Kidney (tissue), 22 donors: ENCODE measurements around the gene ZNF773. TPM values are rescaled to one million over a fixed set of nuclear protein-coding genes. Genes with fewer than 3 reads are reported as not detected.
"Not testable (repeated sequence)": the region's sequence is repeated elsewhere in the genome, so short reads cannot be mapped to it uniquely, and the experiment has no call there.

Source experiments
- DNase-seq, 5 donors: peaks; one replicate each; pipeline ENCODE4 v3.0.0-alpha.2; 2013 to 2020
- FAIRE-seq: peaks from 2 replicates; lab custom pipeline; 2012; peaks lifted over from hg19 to GRCh38; lab: Jason Lieb, UNC
- H3K27ac ChIP-seq, 2 donors: one replicate each; pipeline ENCODE4 v1.7.0; 2013; ENCODE audit warnings: low read depth in 2 of 2, low read length in 2 of 2, inconsistent platforms in 1 of 2
- H3K27me3 ChIP-seq: one replicate; pipeline ENCODE4 v1.7.1; 2013; ENCODE audit warnings: low read length, inconsistent platforms; ENCODE audit not compliant: control insufficient read depth, insufficient read depth
- H3K36me3 ChIP-seq, 3 donors: one replicate each; pipeline versions ENCODE4 v1.7.0 to v1.7.1; 2013; ENCODE audit warnings: low read length in 3 of 3, control low read depth in 1 of 3, inconsistent platforms in 1 of 3; ENCODE audit not compliant: insufficient read depth in 3 of 3, control insufficient read depth in 2 of 3
- H3K4me1 ChIP-seq, 3 donors: one replicate each; pipeline versions ENCODE4 v1.7.0 to v1.7.1; 2013; ENCODE audit warnings: low read length in 3 of 3, inconsistent platforms in 1 of 3, low read depth in 1 of 3; ENCODE audit not compliant: control insufficient read depth in 2 of 3, insufficient read depth in 2 of 3
- H3K4me3 ChIP-seq, 3 donors: one replicate each; pipeline versions ENCODE4 v1.7.0 to v1.8.1; 2013; ENCODE audit warnings: low read length in 3 of 3, control low read depth in 1 of 3, inconsistent platforms in 1 of 3
- H3K9ac ChIP-seq, 3 donors: one replicate each; pipeline versions ENCODE4 v1.7.0 to v1.7.1; 2013; ENCODE audit warnings: low read length in 3 of 3, control low read depth in 1 of 3, inconsistent platforms in 1 of 3
- H3K9me3 ChIP-seq, 3 donors: one replicate each; pipeline versions ENCODE4 v1.7.0 to v1.7.1; 2013; ENCODE audit warnings: low read length in 3 of 3, control low read depth in 1 of 3, inconsistent platforms in 1 of 3; ENCODE audit not compliant: control insufficient read depth in 2 of 3, insufficient read depth in 1 of 3
- CTCF ChIP-seq: IDR thresholded peaks from 3 replicates; pipeline ENCODE4 v1.5.1; 2012; ENCODE audit warnings: mild to moderate bottlenecking, moderate library complexity, borderline replicate concordance; ENCODE audit not compliant: insufficient read depth; ENCODE audit errors: extremely low read depth
- intact Hi-C: fragments of 100-400 bp; cut with DNase I; formaldehyde crosslinking; loops from one replicate; pipeline ENCODE4 v1.11.1; 2022
- long read RNA-seq, 10 donors: library from polyadenylated mRNA in 1 of 10; unstranded in 1 of 10; transcript quantifications; one replicate each; pipeline ENCODE4 v2.0.0 and lab custom pipeline, GENCODE V29; 2021 to 2026
- polyA plus RNA-seq: library from polyadenylated mRNA; stranded (reverse); fragments of 350-450 nt; fragmentation: Illumina TruSeq; extraction: RNeasy Lipid Tissue Mini Kit (QIAGEN cat#74804); gene quantifications from one replicate; pipeline ENCODE4 v1.2.3, GENCODE V29; 2014; ENCODE audit warnings: low read depth, low replicate concordance; ENCODE audit not compliant: insufficient read depth
- total RNA-seq: library from RNA; stranded (reverse); fragmentation: NEBNext Ultra II Directional; extraction: Animal tissue kit (Norgen Biotek cat#: 25700); gene quantifications from one replicate; pipeline ENCODE4 v1.2.1, GENCODE V29; 2021
- donor health status: control.
- donor health status: control.
- donor health status: control.
- donor health status: control.
- donor health status: control.
- donor health status: DM: yes; HTN: yes; CAD: no.
- donor health status: Normal renal cell carcinoma (clear cell type).

Gene ZNF773
- 12.1 TPM for total RNA-seq
- 3.4 TPM for polyA plus RNA-seq
- long read RNA-seq, donor 1, partial matches to known transcripts: 0 of 1 reads
- long read RNA-seq, donor 1, other reads (novel, unspliced or antisense): 0 of 1 reads
- long read RNA-seq, donor 2, partial matches to known transcripts: 0 of 1 reads
- long read RNA-seq, donor 2, other reads (novel, unspliced or antisense): 0 of 1 reads
- long read RNA-seq, donor 3, partial matches to known transcripts: 0 of 1 reads
- long read RNA-seq, donor 3, other reads (novel, unspliced or antisense): 0 of 1 reads
- long read RNA-seq, donor 4, partial matches to known transcripts: 0 of 2 reads
- long read RNA-seq, donor 4, other reads (novel, unspliced or antisense): 0 of 2 reads
- long read RNA-seq, donor 5: 0 reads
- long read RNA-seq, donor 6, partial matches to known transcripts: 0 of 1 reads
- long read RNA-seq, donor 6, other reads (novel, unspliced or antisense): 0 of 1 reads
- long read RNA-seq, donor 7, partial matches to known transcripts: 1 of 13 reads
- long read RNA-seq, donor 7, other reads (novel, unspliced or antisense): 5 of 13 reads
- long read RNA-seq, donor 8, partial matches to known transcripts: 0 of 3 reads
- long read RNA-seq, donor 8, other reads (novel, unspliced or antisense): 0 of 3 reads
- long read RNA-seq, donor 9: 0 reads
- long read RNA-seq, donor 10, partial matches to known transcripts: 0 of 1 reads
- long read RNA-seq, donor 10, other reads (novel, unspliced or antisense): 0 of 1 reads

GRCh38 chr19:57499680-57500395 lies at the start of gene ZNF773:
Gene ZNF773 (plus strand): TSS chr19:57499938. CDS start chr19:57500081, 143 bp downstream.
- DNase-seq: peak; percentile 96 to 99 (median 97)
- peak within 1 kb of the TSS; percentile 47 to 76 for H3K27ac ChIP-seq
- H3K9ac ChIP-seq: peak within 1 kb of the TSS in 2 of 3 donors; percentile 65 to 71
- peak within 1 kb of the TSS; percentile 52 to 69 (median 58) for H3K4me3 ChIP-seq
- intact Hi-C loops, H3K36me3 ChIP-seq, FAIRE-seq, H3K27me3 ChIP-seq, H3K4me1 ChIP-seq, H3K9me3 ChIP-seq: not testable (repeated sequence)

- no peak overlapping the region for H3K4me3 ChIP-seq
- H3K9me3 ChIP-seq: peaks cover 0 to 20% (median 4%) of the 10 kb centered on the region in 3 donors
- no peak overlapping the region for H3K9ac ChIP-seq
- no peak overlapping the region for H3K27ac ChIP-seq
- H3K27me3 ChIP-seq: no peaks in the 10 kb centered on the region
- H3K4me1 ChIP-seq: no peaks in the 10 kb centered on the region
- no peak for TF ChIP-seq CTCF
- DNase-seq (no peak), FAIRE-seq (no peak)
- H3K36me3 ChIP-seq: peaks cover 0 to 2% (median 0%) of the 10 kb centered on the region in 3 donors
- intact Hi-C loops: no loop called here
These were observed 47.4 kb upstream of the ZNF773 start for GRCh38 chr19:57452307-57452706.

- Histone ChIP-seq H3K4me3 (peak overlapping the region in 1 of 3 donors; percentile 35), H3K9ac (no peak overlapping the region), H3K27ac (no peak overlapping the region), H3K9me3 (peaks cover 10 to 65% (median 21%) of the 10 kb centered on the region in 3 donors), H3K36me3 (peaks cover 4 to 20% (median 5%) of the 10 kb centered on the region in 3 donors), H3K4me1 (no peaks in the 10 kb centered on the region), H3K27me3 (no peaks in the 10 kb centered on the region)
- FAIRE-seq (no peak), DNase-seq (no peak)
- TF ChIP-seq CTCF: no peak
- intact Hi-C loops: no loop called here
These were observed 33.9 kb upstream of the ZNF773 start for GRCh38 chr19:57465680-57466381.
